Mononuclear cell (primary cell): ENCODE data around the gene NEURL4. TPM values are rescaled to one million over a fixed set of nuclear protein-coding genes. Genes with fewer than 3 reads are reported as not detected.

Experiments used
- H3K27me3 ChIP-seq: 2 replicates; pipeline ENCODE4 v1.6.0; 2011; ENCODE audit warnings: low read length, control low read depth; ENCODE audit not compliant: insufficient read depth
- H3K4me1 ChIP-seq: 2 replicates; pipeline ENCODE4 v1.5.1; 2011; ENCODE audit warnings: mild to moderate bottlenecking, low read length, control low read depth; ENCODE audit not compliant: insufficient read depth
- H3K4me3 ChIP-seq: 2 replicates; pipeline ENCODE4 v1.5.1; 2011; ENCODE audit warnings: mild to moderate bottlenecking, low read length, moderate library complexity
- H3K9me3 ChIP-seq: 2 replicates; pipeline ENCODE4 v1.5.1; 2011; ENCODE audit warnings: low read depth, mild to moderate bottlenecking, control low read depth, low read length
- total RNA-seq: library from RNA; depleted of rRNA; stranded (reverse); fragments of >200 nt; gene quantifications from one replicate; pipeline ENCODE4 v1.2.3, GENCODE V29; 2012

NEURL4 gene
- total RNA-seq, 1 donor, result 4.8 TPM

DNA sequence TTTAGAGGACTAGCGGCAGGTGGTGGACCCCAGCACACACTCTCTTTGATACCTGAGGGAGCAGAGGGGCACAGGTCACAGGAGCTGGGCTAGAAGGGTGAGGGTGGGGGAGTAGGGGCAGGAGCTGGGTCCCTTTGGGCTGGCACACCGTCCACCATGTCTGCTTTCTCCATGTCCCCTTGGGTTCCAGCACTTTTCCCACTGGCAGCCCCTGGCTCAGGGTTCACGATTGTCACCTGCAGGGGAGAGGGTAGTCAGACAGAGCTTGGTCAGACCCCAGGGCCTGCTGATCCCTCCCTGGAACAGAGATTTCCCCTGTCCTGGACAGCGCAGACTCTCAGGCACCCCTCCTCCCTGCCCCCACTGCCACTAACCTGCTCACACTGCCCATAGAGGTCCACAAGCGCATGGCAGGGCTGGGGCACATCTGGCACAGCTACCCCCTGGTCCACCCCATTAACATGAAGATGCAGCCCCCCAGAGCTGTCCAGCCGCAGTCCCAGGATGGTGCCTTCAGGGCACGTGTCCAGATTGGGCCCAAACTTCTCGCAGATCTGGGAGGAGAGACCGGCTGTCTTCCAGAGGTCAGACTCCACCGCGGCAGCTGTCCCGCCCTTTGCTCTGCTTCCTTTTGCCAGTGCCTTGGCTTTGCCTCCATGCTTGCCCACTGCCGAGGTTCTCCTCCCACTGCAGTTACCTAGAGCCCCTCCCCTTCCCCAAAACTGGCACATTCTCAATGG lies 10.8 kb downstream of the NEURL4 start:
- Histone ChIP-seq H3K27me3 (no peaks in the 10 kb centered on the region), H3K4me3 (no peak overlapping the region), H3K9me3 (no peaks in the 10 kb centered on the region), H3K4me1 (peaks cover 26% of the 10 kb centered on the region)

DNA sequence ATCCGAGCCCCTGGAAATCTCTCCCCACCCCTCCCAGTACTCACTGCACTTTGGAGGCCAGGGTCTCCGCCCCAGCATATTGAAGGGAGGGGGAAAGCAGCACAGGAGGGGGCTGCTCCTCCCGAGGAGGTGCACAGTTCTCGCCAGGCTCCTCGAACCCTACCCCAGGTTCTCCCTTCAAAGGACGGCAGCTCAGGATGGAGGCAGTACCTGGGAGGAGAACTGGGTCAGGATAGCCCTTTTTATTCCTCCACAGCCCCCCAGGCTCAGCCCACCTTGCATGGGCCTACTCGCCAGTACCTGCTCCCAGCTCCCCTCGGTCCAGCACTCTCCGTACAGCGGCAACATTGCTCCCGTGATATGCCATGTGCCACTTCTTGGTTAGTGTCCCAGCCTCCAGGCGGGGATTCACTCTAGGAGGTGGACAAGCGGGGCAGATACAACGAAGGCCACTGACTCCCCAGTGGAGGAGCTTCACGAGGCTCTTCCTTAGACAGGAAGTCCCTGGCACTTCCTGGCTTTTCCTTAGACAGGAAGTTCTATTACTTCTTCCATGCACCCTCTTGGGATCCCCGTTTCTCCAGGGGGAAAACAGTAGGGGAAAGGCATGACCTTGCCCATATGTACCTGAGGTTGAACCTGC lies 11.9 kb downstream of the NEURL4 start:
- H3K4me3 ChIP-seq, result no peak overlapping the region

DNA sequence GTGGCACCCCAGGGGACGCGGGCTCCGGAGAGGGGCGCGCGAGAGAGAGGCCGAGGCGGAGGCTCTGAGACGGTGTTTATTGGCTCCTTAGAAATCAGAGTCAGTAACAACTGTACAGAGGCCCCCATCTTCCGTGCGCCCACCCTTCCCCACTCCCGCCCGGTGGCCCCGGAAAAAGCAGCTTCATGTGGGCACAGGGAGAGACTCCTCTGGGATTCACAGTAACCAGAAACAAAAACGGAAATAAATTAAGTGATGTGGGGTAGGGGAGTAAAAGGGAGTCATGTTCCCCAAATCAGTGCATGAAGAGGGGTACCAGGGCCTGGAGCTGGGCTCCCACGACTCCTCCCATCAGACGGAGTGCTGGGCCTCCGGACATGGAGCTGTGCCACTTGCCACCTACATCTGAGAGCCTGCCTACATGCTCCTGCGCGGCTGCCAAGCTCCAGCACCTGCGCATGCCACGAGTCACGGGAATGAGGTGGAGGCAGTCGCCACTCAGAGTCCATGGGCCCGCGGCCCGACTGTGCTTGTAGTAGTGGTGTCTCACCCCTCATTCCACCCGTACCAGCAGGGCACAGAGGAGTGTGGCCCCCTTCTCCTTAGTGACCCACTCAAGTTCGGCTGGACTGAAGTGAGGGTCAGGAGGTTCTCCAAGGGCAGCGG lies 13.4 kb downstream of the NEURL4 start:
- Histone ChIP-seq H3K9me3 (no peaks in the 10 kb centered on the region), H3K4me1 (peaks cover 45% of the 10 kb centered on the region), H3K27me3 (no peaks in the 10 kb centered on the region), H3K4me3 (peak overlapping the region; percentile 76)

More for the DNA sequence above, 11.9 kb downstream of the NEURL4 start:
- no peaks in the 10 kb centered on the region for H3K9me3 ChIP-seq
- no peaks in the 10 kb centered on the region for H3K27me3 ChIP-seq
- H3K4me1 ChIP-seq, result peaks cover 36% of the 10 kb centered on the region

DNA sequence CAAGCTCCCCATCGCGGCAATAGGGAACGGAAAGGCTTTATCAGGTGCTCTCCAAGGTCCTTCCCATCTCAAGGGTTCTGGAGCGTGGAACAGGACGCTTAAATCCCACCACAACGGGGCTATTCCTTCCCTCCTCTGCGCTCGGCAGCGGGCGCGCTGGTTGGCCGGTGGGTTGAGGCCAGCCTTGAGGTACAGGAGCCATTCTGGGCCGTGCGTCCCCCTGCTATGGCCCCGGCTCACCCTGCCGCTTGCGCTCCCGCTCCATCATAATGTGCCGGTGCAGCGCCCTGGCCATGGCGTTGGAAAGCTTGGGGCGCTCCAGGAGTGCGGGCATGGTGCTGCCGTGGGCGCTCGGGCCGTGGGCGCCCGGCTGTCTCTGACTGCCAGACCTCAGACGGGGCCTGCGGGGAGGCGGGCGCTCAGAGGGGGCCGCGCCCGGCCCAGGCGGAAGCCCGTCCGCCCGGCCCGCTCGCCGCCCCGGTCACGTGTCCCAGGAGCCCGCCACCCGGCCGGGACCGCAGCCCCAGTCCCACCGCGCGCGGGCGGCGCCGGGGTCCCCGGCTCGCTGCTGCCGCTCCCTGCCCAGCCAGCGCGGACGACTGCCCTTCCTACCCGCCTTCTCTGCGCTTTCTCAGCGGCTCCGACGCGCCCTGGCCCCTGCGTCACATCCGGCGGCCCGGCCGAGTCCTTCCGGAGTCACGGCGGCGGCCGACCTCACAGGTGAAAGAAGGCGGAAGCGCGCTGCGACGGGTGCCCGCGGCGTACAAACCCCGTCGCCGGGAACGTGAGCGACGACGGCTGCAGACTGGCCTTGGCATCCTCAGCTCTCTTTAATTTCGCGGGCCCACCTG lies 14.2 kb downstream of the NEURL4 start, which contains the start of gene GPS2:
TSS of gene GPS2 (minus strand) at position 642 of the 851 bp plus-strand sequence. CDS start at position 334, 308 bp downstream.
- H3K4me1 ChIP-seq, result peaks cover 53% of the 10 kb centered on the region
- no peaks in the 10 kb centered on the region for H3K27me3 ChIP-seq
- H3K4me3 ChIP-seq, result peak within 1 kb of the TSS; percentile 76

DNA sequence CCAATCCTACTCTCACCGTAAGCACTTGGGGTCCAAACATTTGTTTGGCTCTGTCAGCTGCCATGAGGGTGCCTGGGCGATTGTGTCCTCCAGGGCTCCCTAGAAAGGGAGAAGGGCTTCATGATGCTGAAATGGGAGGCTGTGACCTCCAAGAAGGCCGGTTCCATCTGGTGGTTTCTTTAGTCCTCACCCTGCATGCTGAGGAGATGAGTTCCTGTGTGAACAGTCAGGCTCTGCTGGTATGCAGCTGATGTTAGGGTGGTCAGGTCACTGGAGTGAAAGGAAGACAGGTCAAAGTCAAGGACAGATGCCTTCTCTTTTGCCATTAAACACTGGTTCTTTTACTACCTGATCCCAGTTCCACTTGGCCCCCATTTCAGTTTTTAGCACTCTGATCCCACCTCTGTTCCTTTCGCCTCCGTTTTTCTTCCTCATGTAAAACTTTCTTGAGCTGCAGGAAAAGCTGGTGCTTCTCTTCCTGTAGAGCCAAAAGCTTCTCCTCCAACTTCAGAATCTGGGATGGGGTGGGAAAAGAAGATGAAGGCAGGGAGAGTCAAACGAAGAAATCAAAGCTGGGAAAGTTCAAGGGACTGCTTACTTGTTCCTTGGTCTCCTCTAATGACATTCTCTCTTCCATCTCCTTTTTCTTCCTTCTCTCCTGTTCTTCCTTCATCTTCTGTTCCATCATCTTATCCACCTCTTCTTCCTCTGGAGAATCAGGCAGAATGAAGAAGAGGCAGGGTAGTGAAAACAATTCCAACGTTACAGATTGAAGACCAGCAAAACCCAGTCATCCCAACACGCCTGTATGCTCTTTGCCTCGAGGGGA lies 15.0 kb downstream of the NEURL4 start:
- H3K9me3 ChIP-seq, result no peaks in the 10 kb centered on the region
- H3K4me3 ChIP-seq, result peak overlapping the region; percentile 76
- no peaks in the 10 kb centered on the region for H3K27me3 ChIP-seq
- H3K4me1 ChIP-seq, result peaks cover 61% of the 10 kb centered on the region

More for the DNA sequence above, 14.2 kb downstream of the NEURL4 start, which contains the start of gene GPS2:
- no peaks in the 10 kb centered on the region for H3K9me3 ChIP-seq

DNA sequence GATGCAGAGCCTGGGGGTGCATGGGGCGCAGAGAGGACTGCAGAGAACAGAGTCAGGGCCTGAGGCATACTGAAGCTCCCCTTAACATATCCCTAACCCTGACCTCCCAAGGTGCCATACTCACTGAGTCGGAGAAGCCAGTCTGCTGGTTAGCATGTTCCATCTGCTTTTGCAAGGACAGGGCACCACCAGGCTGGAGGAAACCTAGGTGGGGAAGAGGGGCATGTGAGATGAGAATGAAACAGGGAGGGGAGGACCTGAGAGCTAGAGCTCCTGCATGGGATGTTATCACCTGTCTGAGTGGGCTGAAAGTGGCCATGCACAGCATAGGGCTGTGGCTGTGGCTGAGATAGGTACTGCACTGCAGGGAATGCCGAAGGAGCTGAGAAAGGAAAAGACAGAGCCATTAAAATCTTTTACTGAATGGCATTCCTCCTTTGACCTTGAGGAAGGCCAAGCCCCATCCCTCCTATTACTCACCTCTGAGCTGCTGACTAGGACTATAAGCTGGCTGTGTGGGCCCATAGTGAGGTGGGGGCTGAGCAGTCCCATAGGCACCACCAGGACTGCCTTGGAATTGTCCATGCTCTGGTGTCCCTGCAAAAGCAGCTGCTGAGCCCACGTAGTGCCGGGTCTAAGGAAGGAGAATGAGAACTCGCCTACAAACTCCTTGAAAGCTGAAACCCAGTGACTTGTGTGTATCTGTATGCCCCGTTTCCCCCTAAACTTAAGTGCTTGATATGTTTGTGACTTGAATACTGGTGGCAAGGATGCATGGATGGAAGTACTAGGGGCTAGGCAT lies 15.8 kb downstream of the NEURL4 start:
- no peaks in the 10 kb centered on the region for H3K27me3 ChIP-seq
- peaks cover 68% of the 10 kb centered on the region for H3K4me1 ChIP-seq
- no peaks in the 10 kb centered on the region for H3K9me3 ChIP-seq
- H3K4me3 ChIP-seq, result no peak overlapping the region

DNA sequence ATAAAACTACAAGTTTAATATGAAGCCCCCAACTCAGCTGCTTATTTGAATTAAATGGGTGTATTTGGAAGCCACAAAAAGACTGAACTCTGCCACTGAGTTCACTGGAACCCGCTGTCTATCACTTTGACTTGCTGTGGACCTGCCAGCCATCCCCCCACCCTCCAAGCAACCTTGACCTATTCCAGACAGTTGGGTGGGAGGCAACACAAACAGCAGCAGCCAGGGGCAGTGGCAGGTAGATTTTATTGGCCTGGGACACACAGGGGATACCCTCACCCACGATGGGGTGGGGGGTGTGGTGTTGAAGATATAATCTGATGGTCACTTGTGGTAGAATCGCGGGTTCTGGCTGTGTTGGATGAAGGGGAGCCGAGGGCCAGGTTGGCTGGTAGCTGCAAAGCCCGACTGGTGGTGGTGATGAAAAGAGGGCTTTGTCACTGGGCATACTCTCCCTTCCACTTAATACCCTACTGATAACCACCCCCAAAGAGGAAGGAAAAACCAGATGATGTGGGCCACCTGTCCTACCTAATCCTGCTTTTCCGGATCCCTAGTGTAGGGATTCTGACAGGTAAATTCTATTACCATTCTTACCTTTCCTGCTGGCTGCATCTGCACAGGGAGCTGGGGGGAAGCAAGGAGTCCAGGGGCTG lies 16.6 kb downstream of the NEURL4 start:
- Histone ChIP-seq H3K27me3 (no peaks in the 10 kb centered on the region), H3K9me3 (no peaks in the 10 kb centered on the region), H3K4me3 (no peak overlapping the region), H3K4me1 (peaks cover 68% of the 10 kb centered on the region)

DNA sequence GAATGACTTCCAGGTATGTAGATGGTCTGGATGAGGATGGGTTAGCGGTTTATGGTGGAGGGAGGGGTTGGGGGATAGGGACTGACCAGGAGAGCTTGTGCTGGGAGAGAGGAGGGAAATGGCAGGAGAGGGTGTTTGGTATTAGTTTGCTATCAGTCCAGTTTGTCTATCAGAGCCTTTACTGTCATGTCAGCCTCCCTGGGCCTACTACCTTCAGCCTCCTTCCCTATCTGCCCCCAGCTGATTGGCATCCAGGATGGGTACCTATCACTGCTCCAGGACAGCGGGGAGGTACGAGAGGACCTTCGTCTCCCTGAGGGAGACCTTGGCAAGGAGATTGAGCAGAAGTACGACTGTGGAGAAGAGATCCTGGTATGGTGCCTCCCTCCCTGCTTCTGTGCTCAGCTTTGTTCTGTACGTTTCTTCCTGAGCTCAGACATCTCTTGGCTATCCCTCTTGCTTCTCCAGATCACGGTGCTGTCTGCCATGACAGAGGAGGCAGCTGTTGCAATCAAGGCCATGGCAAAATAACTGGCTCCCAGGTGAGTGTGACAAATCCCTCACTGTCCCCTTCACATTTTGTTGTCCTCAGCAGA lies 17.9 kb downstream of the NEURL4 start:
- no peaks in the 10 kb centered on the region for H3K9me3 ChIP-seq
- no peak overlapping the region for H3K4me3 ChIP-seq
- no peaks in the 10 kb centered on the region for H3K27me3 ChIP-seq
- H3K4me1 ChIP-seq, result peaks cover 72% of the 10 kb centered on the region

DNA sequence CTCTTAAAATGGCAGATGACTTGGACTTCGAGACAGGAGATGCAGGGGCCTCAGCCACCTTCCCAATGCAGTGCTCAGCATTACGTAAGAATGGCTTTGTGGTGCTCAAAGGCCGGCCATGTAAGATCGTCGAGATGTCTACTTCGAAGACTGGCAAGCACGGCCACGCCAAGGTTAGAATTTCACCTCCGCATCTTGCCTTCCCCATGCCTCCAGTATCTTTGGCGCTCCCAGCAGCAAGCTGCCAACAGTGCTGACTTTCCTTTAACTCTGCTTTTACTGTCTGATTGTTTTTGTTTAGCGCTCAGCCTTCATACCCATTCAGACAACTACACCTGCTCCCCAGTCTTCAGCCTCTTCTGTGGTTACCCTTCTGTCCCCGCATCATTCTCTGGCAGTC lies 19.5 kb downstream of the NEURL4 start:
- Histone ChIP-seq H3K9me3 (no peaks in the 10 kb centered on the region), H3K27me3 (no peaks in the 10 kb centered on the region), H3K4me3 (no peak overlapping the region), H3K4me1 (peaks cover 64% of the 10 kb centered on the region)

DNA sequence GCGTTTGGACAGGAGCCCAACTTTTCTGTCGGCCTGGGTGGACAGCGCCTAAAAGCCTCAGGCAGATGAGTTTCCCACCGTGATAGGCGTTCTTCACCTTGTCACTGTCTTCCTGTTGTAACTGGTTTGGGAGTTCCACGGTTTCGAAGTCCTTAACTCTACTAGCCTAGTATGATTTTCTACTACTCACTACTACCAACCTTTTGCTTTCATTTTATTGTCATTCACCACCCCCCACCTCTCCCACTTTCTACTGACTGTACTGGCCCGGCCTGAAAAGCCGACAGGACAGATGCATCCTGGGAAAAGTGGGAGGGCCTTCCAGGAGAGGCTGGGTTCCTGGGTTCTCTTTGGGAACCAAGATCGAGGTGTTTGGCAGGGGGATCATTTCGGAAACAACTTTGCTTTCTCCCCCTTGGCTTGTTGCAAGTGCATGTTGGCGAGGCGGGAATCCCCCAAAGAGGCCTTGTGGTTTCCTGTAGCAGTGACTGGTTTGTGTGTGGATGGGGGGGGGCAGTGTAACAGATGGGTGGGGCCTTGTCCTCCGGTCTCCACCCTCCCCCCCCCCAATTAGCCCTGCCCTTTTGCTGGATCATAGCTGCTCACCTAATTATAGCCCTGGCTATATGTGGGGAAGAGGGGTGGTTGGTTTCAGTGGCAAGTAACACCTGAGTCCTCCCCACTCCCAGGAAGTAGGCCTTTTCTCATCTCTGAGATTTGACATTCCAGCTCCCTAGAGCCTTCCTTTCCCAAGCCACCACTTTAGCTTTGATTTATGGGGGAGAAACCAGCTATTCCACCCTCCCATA lies 20.3 kb downstream of the NEURL4 start:
- Histone ChIP-seq H3K4me3 (peak overlapping the region; percentile 97), H3K9me3 (no peaks in the 10 kb centered on the region), H3K27me3 (no peaks in the 10 kb centered on the region), H3K4me1 (peaks cover 56% of the 10 kb centered on the region)

DNA sequence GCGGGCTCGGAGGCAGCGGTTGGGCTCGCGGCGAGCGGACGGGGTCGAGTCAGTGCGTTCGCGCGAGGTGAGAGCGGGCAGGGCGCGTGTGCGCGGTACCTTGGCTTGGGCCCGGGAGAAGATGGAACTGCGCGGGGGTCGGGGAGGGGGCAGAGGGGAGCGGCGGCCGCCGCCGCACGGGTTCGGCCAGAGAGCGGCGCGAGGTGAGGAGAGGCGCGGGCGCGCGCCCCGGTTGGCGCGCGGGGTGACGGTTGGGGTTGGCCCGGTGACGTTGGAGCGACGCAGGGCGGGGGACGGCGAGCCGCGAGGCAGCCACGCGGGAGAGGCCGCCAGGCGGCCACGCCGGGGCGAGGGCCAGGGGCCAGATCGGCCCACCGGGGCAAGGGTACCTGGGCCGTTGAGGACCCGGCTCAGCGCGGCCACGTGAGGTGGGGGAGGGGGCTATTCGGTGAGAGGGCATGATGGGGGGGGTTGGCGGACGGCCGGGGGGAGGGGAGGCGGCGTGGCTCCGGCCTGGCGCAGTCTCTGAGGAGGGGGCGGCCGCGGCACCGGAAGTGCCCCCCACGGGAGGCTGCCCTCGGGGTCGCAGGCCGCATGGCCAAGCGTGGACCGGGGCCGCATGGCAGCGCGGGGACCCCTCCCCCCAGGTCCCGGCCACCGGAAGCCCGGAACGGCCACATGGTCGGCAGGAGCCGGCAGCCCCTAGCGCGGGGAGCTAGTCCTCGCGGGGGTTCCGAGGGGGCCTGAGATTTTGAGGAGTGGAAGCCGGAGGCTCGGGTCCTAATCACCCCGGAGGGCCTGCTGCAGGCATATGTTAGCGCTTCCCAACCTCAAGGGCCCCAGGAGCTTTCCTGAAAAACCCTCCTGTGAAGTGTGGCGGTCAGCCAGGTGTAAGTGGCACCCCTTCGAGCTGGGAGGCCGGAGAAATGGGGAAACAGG lies 21.2 kb downstream of the NEURL4 start:
- peak overlapping the region; percentile 97 for H3K4me3 ChIP-seq
- peaks cover 47% of the 10 kb centered on the region for H3K4me1 ChIP-seq
- H3K9me3 ChIP-seq, result no peaks in the 10 kb centered on the region
- no peaks in the 10 kb centered on the region for H3K27me3 ChIP-seq
